ENCODE results near the gene SLC46A1.
"Not testable (repeated sequence)": the region's sequence is repeated elsewhere in the genome, so short reads cannot be mapped to it uniquely, and the experiment has no call there.

The SLC46A1 gene
- total RNA-seq, result 2.4 reads per million, percentile 7 among the genes with 10 or more reads in this experiment

- no peak for DNase-seq
Observed at GRCh38 chr17:28405632-28406472, at the start of gene SLC46A1. Gene SLC46A1 (minus strand): TSS chr17:28406212. CDS start chr17:28406114, 98 bp downstream.

DNA sequence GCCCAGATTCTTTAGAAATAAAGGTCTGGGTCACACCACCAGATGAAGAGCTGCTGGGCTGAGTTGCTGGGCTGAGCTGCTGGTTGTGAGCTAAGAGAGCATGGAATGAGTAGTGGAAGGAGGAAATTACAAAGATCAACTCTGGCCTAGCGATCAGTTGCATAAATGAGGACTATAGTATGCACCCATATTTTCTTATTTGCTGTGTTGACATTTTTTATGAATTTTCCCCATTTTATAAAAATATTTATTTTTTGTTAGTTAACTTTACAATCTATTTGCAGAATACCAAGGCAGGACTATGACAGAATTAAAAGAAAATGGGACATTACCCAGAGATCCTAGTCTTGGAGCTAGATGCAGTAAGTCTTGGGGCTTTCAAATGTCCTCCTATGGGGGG, 43.8 kb upstream of the SLC46A1 start:
- no peak for DNase-seq

- DNase-seq, result no peak
Observed at GRCh38 chr17:28447396-28447760, 41.4 kb upstream of the SLC46A1 start.

DNA sequence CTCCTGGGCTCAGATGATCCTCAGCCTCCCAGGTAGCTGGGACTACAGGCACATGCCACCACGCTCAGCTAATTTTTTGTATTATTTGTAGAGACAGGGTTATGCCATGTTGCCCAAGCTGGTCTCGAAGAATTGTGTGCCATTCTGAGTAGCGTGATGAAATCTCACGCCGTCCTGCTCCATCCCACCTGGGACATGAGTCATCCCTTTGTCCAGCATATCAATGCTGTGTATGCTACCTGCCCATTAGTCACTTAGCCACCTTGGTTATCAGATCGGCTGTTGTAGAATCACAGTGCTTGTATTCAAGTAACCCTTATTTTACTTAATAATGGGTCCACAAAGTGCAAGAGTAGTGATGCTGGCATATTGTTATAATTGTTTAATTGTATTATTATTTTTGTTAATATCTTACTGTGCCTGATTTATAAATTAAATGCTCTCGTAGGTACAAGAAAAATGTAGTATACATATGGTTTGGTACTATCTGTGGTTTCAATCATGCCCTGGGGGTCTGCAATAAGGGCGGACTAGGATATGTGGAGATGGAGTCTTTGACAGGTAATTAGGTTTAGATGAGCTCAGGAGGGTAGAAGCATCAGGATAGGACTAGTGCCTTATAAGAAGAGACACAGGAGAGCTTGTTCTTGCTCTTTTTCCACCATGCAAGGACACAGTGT, 40.8 kb upstream of the SLC46A1 start:
- no peak for DNase-seq

GRCh38 chr17:28443901-28444638, 38.1 kb upstream of the SLC46A1 start:
- DNase-seq, result no peak

GRCh38 chr17:28434326-28434725, 28.3 kb upstream of the SLC46A1 start:
- DNase-seq, result not testable (repeated sequence)

DNA sequence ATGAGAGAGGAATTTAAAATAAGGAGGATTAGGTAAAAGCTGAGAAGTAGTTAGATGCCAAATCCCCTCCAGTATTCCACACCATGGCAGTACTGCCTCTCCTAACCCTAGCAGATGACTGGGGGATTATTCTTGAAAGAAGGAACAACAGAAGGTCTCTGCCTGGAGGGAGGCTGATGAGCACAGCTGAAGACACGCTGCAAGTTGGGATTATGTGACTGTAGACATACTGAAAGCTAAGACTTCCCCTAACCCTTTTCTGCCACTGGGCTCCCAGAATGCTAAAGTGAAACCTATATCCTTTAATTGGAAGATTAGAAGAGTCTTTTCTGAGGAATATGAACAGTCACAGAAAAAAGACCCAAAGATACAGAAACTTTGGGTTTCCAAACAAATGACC, 27.7 kb upstream of the SLC46A1 start:
- DNase-seq, result no peak

DNA sequence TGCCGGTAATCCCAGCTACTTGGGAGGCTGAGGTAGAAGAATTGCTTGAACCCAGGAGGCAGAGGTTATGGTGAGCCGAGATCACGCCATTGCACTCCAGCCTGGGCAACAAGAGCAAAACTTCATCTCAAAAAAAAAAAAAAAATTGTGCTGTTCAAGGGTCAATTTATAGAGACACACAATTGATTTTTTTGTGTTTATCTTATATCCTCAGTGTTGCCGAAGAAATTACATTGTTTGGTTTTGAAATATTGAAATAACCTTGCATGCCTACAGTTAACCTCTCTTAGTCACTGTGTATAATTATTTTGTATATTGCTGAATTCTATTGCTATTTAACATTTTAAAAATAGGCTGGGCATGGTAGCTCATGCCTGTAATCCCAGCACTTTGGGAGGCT, 22.0 kb upstream of the SLC46A1 start:
- DNase-seq, result not testable (repeated sequence)

- no peak for DNase-seq
Observed at GRCh38 chr17:28427371-28427770, 21.4 kb upstream of the SLC46A1 start.

DNA sequence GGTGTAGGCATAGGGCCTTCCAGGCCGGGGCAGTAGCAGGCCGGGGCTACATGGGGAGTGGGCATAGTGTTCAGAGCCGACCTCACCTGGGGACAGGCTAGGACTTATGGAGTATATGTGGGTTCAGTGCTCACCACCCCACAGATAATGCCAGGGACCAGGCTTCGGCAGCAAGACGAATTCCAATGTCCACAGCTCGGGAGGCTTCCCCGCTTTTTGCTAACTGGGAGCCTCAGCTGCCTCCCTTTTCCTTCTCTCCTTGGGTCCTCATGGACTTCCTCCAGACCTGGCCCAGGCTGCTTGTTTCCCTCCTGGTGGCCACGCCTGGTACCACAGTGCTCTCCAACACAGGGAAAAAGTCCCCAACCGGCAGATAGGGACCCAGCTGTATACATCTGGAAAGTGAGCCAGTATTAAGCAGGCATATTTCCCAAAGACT, 20.1 kb upstream of the SLC46A1 start:
- DNase-seq, result no peak

GRCh38 chr17:28425206-28425605, 19.2 kb upstream of the SLC46A1 start:
- no peak for DNase-seq

- DNase-seq, result no peak
Observed at GRCh38 chr17:28421787-28422305, 15.8 kb upstream of the SLC46A1 start.

DNA sequence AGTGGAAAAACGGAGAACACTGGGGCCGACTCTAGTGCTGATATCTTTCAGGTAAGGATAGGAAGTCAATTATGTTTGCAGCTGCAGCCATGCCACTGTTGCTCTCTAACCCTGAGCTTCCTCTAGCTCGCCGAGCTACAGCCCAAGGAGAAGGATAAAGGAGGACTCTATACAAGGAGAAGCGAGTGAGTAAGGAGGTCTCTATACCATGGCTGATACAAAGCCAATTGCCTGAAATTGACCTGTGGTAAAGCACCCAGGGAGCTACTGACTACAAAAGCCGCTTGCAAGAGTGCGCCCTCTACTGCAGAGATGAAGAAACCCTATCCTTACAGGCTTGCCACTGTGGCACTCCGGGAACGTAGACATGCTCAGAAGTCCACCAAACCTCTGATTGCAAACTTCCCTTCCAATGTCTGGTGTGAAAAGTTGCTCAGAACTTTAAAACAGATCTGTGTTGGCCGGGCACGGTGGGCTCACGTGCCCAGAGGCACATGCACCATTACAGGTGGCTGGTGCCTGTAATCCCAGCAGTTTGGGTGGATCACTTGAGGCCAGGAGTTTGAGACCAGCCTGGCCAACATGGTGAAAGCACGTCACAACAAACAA, 10.8 kb upstream of the SLC46A1 start:
- peak; percentile 32 for DNase-seq

DNA sequence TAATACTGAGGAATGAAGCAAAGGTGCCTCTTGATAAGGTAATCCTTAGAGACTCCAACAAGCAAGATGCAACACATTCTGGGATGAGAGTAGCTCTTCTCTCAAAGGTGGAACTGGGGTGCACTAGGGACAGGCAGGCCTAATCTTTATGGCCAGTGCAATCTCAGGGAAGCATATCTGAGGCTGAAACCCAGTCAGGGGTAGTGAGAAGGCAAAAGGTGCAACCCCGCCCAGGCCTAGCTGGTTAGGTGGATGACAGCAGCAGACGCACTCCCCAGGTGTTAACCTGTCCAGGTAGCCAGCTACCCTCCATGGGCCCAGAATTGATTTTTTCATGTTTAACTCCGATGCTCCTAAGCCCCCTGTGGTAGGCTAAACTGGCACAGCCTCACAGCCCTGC, 9.9 kb upstream of the SLC46A1 start:
- DNase-seq, result no peak

DNA sequence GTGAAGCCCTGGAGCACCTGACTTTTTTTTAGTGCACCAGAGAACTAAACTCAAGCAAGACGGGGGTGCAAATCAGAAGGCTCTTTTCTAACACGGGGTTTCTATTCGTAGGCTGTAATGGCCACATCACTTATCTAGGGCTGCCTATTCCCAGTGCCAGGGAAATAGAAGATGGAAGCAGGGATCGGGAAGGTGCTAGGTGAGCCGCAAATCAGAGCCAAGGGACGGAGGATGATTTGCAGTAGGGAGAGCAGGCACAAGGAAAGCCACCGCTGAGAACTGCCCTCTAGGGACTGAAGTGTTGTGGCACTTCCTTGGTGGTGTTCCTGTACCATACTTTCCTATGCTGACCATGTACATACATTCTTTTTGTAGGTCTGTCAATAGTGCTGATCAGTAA, 7.8 kb upstream of the SLC46A1 start:
- DNase-seq, result no peak

- DNase-seq, result no peak
Observed at GRCh38 chr17:28412099-28412498, 6.1 kb upstream of the SLC46A1 start.

- no peak for DNase-seq
Observed at GRCh38 chr17:28407974-28408306, 1.9 kb upstream of the SLC46A1 start.

DNA sequence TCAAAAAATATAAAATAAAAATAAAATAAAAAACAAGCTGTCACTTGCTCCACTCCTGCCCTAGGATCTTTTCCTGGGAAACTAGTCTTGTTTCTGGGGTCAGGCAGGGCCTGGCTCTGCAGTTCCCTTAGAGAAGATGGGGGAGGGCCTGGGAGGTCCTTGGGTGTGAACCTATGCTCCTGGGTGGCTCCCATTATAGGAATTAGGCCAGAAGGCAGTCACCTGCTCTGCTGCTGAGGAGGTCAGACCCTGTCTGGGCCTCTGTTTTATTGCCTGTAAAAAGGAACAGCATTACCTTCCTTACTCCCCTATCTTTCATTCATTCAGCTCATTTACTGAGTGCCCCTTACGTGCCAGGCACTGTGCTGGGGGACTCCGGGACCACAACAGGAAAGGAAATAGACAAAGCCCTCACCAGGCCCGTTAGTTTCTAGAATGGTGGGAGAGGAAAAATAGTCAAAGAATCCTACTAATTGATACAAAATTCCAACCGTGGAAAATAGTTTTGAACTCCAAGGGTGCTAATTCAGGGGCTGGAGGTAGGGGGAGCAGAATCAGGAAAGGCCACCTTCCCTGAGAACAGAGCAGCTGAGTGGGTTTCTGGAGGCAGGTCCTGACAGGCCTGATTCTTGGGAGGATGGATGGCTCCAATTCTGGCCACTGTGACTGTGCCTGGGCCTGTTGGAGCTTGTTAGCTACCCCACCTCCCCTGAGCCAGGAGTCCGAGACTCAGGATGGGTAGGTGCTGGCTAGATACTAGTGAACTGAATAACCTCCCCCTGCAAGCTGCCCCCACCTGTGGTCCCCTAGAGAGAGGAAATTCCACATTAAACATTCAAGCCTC, 1.3 kb upstream of the SLC46A1 start:
- no peak for DNase-seq

DNA sequence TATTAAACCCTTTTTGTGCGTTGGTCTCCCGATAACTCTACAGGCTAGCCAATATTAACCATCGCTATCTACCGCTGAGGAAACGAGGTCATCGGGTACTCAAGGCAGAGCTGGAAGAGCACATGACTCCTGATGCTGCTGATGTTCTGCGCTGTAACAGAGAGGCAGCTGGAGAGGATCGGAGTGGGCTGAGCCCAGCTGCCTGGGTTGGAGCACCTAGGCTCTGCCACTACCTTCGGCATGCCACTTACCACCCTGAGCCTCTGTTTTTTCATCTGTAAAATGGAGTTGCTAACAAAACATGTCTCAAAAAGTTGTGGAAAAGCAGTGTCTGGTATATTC, 432 bp upstream of the SLC46A1 start:
- DNase-seq, result no peak

DNA sequence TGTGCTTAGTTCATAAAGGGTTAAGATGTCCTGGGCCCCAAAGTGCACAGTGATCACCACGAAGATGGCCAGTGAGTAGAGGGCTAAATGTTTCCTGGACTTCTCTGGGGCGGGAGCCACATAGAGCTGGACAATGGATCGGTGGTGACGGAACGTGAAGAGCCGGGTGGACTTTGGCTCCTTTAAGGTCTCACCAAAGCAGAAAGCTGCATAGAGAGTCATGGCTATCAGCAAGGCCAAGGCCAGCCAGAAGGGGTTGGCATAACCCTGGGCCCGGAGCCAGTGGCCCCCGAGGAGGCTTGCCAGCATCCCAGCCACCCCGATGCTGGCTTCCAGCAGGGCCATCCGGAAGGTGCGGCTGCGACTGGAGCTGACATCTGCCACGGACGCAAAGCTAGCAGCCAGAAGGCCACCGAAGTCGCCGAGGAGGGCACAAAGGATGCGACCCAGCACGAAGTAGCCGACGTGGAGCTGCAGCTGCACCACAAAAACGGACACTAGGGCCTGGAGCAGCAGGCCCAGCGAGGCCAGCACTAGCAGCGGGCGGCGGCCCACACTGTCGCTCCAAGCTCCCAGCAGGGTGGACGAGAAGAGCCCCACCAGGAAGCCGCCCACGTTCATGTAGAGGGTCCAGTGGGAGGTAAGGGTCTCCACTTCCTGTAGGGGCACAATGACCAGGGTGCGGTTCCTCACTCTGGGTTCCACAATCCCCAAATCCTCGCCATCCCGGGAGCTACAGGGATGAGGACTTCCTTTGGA, 1.0 kb downstream of the SLC46A1 start:
- no peak for DNase-seq

DNA sequence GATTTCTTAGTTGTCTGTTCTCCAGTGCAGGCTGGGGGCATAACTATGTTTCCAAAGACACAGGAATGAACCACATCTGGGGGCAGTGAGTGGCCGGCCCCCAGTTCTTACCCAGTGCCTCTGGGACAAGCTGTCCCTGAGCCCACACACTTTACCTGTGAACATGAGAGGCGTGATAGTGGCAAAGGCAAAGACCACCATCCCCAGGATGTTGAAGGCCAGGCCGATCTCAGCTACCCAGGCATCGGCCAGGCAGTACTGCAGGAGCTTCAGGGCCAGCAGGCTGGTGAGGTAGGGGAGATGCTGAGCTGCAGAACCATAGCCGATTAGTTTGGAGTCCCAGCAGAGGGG, 1.6 kb downstream of the SLC46A1 start:
- DNase-seq, result no peak
